GM21576 (cell line): ENCODE data around the gene NCAM1.

ENCODE experiments used
- ATAC-seq: cut with Tn5 transposase; IDR thresholded peaks from one replicate; pipeline ENCODE4 v1.9.1; 2021; ENCODE audit warnings: mild to moderate bottlenecking, moderate library complexity; ENCODE audit not compliant: unreplicated experiment

NCAM1 gene

DNA sequence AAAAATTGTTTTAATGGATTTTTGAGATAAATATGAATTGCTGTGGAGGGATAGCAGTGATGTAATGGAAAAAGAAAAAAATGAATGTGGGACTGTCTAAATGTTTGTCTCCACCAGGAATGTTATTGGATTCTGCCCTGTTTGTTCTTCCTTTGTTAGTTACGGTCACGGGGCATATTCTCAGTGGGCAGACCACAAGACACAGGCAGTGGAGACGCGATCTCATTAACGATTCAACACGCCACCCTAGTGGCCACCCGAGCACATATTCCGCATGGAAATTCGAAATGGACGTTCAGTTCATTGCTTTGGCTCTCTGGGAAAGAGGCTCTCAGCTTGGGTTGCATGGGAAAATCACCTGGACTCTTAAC, 201.4 kb downstream of the NCAM1 start:
- ATAC-seq: no peak

GRCh38 chr11:113163291-113164030, 202.2 kb downstream of the NCAM1 start:
- no peak for ATAC-seq

DNA sequence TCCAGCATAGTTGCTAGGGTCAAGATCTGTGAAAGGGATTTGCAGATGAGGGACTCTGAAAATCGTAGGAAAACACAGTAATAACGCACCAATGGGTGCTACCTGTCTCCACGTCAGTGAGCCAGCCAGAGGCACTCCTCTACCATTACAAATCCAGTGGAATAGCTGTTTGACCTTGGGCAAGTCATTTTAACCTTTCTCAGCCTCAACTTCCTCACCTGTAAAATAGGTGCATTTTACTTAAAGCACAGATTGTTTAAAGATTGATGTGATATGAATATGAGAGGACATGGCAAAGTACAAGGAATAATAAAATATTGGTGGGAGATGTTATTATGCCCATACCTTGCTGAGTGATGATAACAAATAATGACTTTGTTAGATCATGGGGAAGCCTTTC, 205.1 kb downstream of the NCAM1 start:
- no peak for ATAC-seq

- ATAC-seq: no peak
These were observed 206.4 kb downstream of the NCAM1 start for GRCh38 chr11:113167599-113167998.

GRCh38 chr11:113168354-113169342, 207.4 kb downstream of the NCAM1 start:
- ATAC-seq: no peak

GRCh38 chr11:113172382-113172951, 211.2 kb downstream of the NCAM1 start:
- ATAC-seq: no peak

DNA sequence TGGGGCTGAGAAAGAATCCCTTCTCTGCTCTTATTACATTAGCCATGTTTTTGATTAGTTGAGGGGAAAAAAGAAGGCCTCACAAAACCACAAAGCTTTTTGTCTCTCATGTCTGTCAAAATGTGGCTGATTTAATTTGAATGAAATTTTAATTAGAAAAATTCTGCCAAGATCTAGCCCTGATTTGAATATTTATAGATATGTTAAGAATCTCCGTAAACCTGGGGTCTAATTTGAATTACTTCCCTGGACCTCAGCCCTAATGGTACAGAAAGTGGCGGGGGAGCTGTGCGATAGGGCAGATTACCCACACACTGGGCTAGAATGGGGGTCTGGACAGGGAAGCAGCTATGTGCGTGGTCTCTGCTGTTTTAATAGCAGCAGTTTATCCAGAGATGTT, 211.9 kb downstream of the NCAM1 start:
- no peak for ATAC-seq

DNA sequence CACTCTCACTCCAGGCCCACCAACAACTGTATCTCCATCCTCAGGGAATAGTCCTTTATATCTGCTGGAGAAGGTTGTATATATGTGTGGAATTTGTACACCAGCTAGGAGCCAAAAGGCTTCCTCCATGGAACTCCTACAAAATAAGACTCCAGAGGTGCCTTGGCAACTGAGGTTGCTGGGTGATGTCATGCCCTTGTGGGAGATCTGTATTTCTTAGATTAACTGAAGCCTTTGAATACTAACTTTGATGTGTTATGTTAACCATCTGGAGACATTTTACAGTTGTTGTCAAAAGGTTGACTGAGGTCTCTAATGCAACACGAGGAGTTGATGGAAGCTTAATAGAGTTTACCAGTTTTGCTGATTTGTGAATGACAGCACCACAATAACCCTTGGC, 213.7 kb downstream of the NCAM1 start:
- no peak for ATAC-seq

- no peak for ATAC-seq
These were observed 215.6 kb downstream of the NCAM1 start for GRCh38 chr11:113176599-113177360.

- ATAC-seq: no peak
These were observed 216.5 kb downstream of the NCAM1 start for GRCh38 chr11:113177671-113178070.

GRCh38 chr11:113178381-113179070, 217.3 kb downstream of the NCAM1 start:
- no peak for ATAC-seq

DNA sequence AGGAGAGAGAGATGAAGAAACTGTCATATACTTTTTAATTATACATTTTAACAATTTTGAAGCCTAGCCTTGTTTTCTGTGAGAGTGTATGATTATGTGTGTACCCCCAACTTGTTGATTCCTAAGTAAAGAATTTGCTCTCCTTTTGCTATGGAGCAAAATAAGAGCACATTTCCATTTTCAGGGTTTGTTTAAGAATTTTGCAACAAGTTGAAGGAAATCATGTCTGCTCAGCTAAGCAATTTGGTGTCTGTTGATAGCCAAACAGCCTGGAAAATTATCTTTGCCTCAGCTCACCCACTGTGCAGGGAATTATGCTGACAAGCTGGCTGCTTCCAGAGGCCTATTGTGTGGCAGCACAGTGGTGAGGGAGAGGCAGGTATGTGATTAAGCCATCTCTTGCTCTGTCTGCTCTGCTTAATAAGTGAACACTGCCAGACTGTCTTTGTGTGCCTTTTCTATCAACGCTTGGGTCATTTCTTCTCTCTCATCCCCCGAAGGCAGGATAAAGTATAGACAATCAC, 218.0 kb downstream of the NCAM1 start:
- ATAC-seq: no peak

DNA sequence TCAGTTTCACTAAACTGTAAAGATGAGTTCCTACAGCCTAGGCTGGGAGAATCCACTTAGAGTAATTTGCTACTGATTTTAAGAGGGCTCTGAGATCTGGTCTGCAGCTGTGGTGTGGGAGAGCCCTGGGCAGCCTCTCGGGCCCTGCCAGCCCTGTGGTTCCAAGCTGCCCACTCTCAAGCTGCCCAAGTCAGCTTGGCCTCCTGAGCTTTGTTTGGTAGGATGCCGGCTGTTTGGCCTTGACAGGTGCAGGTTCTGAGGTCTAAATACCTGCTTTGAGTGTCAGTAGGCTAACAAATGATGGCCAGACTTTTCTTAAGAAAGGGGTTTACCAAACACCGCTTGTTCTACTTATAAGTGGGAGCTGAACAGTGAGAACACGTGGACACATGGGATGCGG, 219.9 kb downstream of the NCAM1 start:
- ATAC-seq: no peak

- no peak for ATAC-seq
These were observed 221.1 kb downstream of the NCAM1 start for GRCh38 chr11:113182288-113182687.

GRCh38 chr11:113184498-113184897, 223.3 kb downstream of the NCAM1 start:
- no peak for ATAC-seq

DNA sequence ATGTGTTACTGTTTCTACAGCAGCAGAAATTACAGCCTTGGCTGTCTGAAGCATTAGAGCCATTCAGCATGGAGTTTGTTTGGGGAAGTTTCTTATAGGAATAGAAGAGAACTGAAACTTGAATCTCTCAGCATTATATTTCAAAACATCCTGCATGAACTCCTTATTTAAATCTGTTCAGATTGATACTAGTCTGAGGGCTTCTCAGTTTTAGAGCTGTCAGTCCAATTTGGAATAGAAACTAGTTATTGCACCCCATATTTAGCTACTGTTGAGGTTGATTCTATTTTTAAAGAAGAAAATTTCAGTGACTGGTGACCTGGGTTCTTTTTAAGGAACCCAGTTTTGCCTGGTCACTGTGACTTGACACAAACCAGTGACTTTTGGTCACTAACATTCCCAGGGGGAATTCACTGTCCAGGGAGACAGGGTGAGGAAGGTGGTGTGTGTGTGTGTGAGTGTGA, 227.2 kb downstream of the NCAM1 start:
- ATAC-seq: no peak

DNA sequence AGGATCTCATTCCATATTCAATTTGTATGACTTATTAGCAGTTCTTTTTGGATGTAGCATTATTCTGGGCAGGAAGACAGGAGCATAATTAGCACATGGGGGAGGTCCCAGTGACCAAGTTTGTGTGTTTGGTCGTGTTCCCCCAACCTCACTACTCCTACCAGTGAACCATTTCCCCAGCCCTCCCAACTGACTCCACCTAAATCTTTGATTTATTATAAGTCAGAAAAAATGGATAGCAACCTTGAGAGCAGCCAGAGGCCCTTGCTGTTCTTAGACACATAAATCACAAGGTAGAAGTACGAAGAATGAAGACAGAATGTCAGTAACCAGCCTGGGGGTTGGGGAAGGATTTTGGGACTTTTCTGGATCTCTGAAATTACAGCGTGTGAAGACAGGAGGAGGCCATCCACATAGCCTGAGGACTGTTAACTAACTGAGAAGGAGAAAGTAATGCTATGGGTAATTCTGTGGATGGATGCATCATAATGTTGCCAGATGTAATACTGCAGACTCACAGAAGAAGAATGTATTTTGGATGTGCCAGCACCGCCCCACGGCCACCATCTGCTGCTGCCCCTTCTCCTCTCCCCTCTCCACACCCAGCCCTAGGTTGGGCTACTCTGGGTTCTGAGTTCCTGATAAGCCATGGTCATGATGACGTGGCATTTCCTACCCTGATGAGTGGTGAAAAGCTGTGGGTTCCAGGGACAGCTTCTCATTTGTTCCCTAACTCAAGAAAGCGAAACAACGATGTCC, 228.9 kb downstream of the NCAM1 start:
- no peak for ATAC-seq

- no peak for ATAC-seq
These were observed 231.1 kb downstream of the NCAM1 start for GRCh38 chr11:113192121-113192925.
